H7 (cell line): ENCODE measurements around the gene ZFAND5. TPM values are rescaled to one million over a fixed set of nuclear protein-coding genes. Genes with fewer than 3 reads are reported as not detected.

Experiments used
- DNase-seq: peaks from one replicate; pipeline ENCODE4 v3.0.0; 2012
- H3K27me3 ChIP-seq: 2 replicates; pipeline ENCODE4 v1.6.0; 2011; ENCODE audit warnings: mild to moderate bottlenecking, low read length; ENCODE audit not compliant: control insufficient read depth, insufficient read depth
- H3K36me3 ChIP-seq: replicated peaks from 2 replicates; pipeline ENCODE4 v1.5.1; 2011; ENCODE audit warnings: low read length; ENCODE audit not compliant: control insufficient read depth, insufficient read depth
- H3K4me3 ChIP-seq: 2 replicates; pipeline ENCODE4 v1.5.1; 2011; ENCODE audit warnings: low read depth, mild to moderate bottlenecking, control low read depth, low read length, moderate library complexity; ENCODE audit not compliant: insufficient read depth
- total RNA-seq: library from RNA; depleted of rRNA; stranded (reverse); fragments of >200 nt; shearing (Covaris generic); gene quantifications from 2 replicates; pipeline ENCODE4 v1.2.3, GENCODE V29; 2014

The ZFAND5 gene
- total RNA-seq, 1 experiment from 2014 or later = 124 TPM

- Histone ChIP-seq H3K36me3 (no peaks in the 10 kb centered on the region), H3K27me3 (no peaks in the 10 kb centered on the region), H3K4me3 (no peak overlapping the region)
- no peak for DNase-seq
Measured at GRCh38 chr9:72383978-72384709, 19.1 kb upstream of the ZFAND5 start.

- H3K27me3 ChIP-seq = no peaks in the 10 kb centered on the region
- no peak for DNase-seq
- no peak overlapping the region for H3K4me3 ChIP-seq
- no peaks in the 10 kb centered on the region for H3K36me3 ChIP-seq
Measured at GRCh38 chr9:72382405-72382804, 17.4 kb upstream of the ZFAND5 start.

GRCh38 chr9:72377041-72377440, 12.0 kb upstream of the ZFAND5 start:
- H3K4me3 ChIP-seq = no peak overlapping the region
- no peaks in the 10 kb centered on the region for H3K36me3 ChIP-seq
- DNase-seq = no peak
- H3K27me3 ChIP-seq = no peaks in the 10 kb centered on the region

GRCh38 chr9:72371151-72371550, 6.1 kb upstream of the ZFAND5 start:
- DNase-seq = no peak
- H3K36me3 ChIP-seq = no peaks in the 10 kb centered on the region
- no peaks in the 10 kb centered on the region for H3K27me3 ChIP-seq
- no peak overlapping the region for H3K4me3 ChIP-seq

- Histone ChIP-seq H3K36me3 (peaks cover 5% of the 10 kb centered on the region), H3K4me3 (peak overlapping the region; percentile 56), H3K27me3 (no peaks in the 10 kb centered on the region)
- DNase-seq = peak; percentile 79
Measured at GRCh38 chr9:72365525-72366256, 683 bp upstream of the ZFAND5 start.

- Histone ChIP-seq H3K36me3 (peaks cover 13% of the 10 kb centered on the region), H3K27me3 (no peaks in the 10 kb centered on the region), H3K4me3 (peak overlapping the region; percentile 99)
- DNase-seq = peak; percentile 69
Measured at GRCh38 chr9:72363908-72364678, 915 bp downstream of the ZFAND5 start.

GRCh38 chr9:72363236-72363635, 1.8 kb downstream of the ZFAND5 start:
- H3K27me3 ChIP-seq = no peaks in the 10 kb centered on the region

GRCh38 chr9:72362680-72363139, 2.3 kb downstream of the ZFAND5 start:
- peak; percentile 20 for DNase-seq
- H3K4me3 ChIP-seq = peak overlapping the region; percentile 99
- peaks cover 20% of the 10 kb centered on the region for H3K36me3 ChIP-seq
- H3K27me3 ChIP-seq = no peaks in the 10 kb centered on the region

More at GRCh38 chr9:72363236-72363635, 1.8 kb downstream of the ZFAND5 start:
- peak overlapping the region; percentile 99 for H3K4me3 ChIP-seq
- peaks cover 18% of the 10 kb centered on the region for H3K36me3 ChIP-seq
- DNase-seq = no peak

GRCh38 chr9:72362118-72362531, 2.9 kb downstream of the ZFAND5 start:
- no peak for DNase-seq
- H3K4me3 ChIP-seq = no peak overlapping the region
- H3K36me3 ChIP-seq = peaks cover 20% of the 10 kb centered on the region
- no peaks in the 10 kb centered on the region for H3K27me3 ChIP-seq

GRCh38 chr9:72361217-72361616, 3.8 kb downstream of the ZFAND5 start:
- Histone ChIP-seq H3K4me3 (no peak overlapping the region), H3K27me3 (no peaks in the 10 kb centered on the region), H3K36me3 (peaks cover 28% of the 10 kb centered on the region)
- DNase-seq = no peak

- DNase-seq = no peak
- Histone ChIP-seq H3K36me3 (peaks cover 34% of the 10 kb centered on the region), H3K4me3 (no peak overlapping the region)
Measured at GRCh38 chr9:72360324-72360723, 4.7 kb downstream of the ZFAND5 start.

GRCh38 chr9:72356041-72356582, 8.9 kb downstream of the ZFAND5 start:
- DNase-seq = no peak
- Histone ChIP-seq H3K27me3 (no peaks in the 10 kb centered on the region), H3K36me3 (peaks cover 35% of the 10 kb centered on the region), H3K4me3 (no peak overlapping the region)

More at GRCh38 chr9:72360324-72360723, 4.7 kb downstream of the ZFAND5 start:
- no peaks in the 10 kb centered on the region for H3K27me3 ChIP-seq

GRCh38 chr9:72355153-72355552, 9.9 kb downstream of the ZFAND5 start:
- Histone ChIP-seq H3K4me3 (no peak overlapping the region), H3K27me3 (no peaks in the 10 kb centered on the region), H3K36me3 (peaks cover 32% of the 10 kb centered on the region)
- DNase-seq = no peak

- no peaks in the 10 kb centered on the region for H3K27me3 ChIP-seq
- H3K36me3 ChIP-seq = peaks cover 29% of the 10 kb centered on the region
- no peak overlapping the region for H3K4me3 ChIP-seq
- DNase-seq = no peak
Measured at GRCh38 chr9:72354704-72355103, 10.3 kb downstream of the ZFAND5 start.
